HG03460 (cell line): ENCODE data around the gene MAG.

ENCODE experiments used
- ATAC-seq: cut with Tn5 transposase; IDR thresholded peaks from one replicate; pipeline ENCODE4 v1.9.1; 2021; ENCODE audit not compliant: unreplicated experiment

The MAG gene

GRCh38 chr19:35296644-35297514, 4.9 kb downstream of the MAG start:
- ATAC-seq: no peak

- no peak for ATAC-seq
These were observed 5.5 kb downstream of the MAG start for GRCh38 chr19:35297515-35297848.

- no peak for ATAC-seq
These were observed 6.0 kb downstream of the MAG start for GRCh38 chr19:35297922-35298321.

DNA sequence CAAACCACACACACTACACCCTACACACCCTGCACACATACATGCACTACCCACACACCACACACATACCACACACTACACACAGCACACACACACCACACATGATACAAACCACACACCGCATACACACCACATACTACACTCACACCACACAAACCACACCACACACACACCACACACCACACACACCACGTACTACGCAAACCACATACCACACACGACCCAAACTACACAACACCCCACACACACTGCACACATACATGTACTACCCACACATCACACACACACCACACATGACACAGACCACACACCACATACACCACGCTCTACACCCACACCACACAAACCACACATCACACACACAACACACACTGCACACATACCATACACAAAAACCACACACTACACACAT, 6.6 kb downstream of the MAG start:
- no peak for ATAC-seq

GRCh38 chr19:35299523-35300338, 7.8 kb downstream of the MAG start:
- no peak for ATAC-seq

DNA sequence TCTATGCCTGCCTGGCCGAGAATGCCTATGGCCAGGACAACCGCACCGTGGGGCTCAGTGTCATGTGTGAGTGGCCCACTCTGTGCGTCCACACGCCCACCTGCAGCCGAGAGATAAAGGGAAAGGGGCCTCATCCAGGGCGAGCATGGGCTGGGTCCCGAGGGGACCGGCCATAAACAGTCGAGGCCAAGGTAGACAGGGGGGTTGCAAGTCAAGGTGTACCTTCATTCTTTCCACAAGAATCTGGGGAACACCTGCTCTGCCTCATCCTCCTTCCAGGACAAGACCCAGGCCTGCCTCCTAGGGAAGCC, 8.3 kb downstream of the MAG start:
- no peak for ATAC-seq

GRCh38 chr19:35301961-35302360, 10.0 kb downstream of the MAG start:
- ATAC-seq: no peak

- no peak for ATAC-seq
These were observed 10.5 kb downstream of the MAG start for GRCh38 chr19:35302446-35302845.

GRCh38 chr19:35303357-35303915, 11.5 kb downstream of the MAG start:
- no peak for ATAC-seq

- no peak for ATAC-seq
These were observed 12.1 kb downstream of the MAG start for GRCh38 chr19:35304036-35304435.

DNA sequence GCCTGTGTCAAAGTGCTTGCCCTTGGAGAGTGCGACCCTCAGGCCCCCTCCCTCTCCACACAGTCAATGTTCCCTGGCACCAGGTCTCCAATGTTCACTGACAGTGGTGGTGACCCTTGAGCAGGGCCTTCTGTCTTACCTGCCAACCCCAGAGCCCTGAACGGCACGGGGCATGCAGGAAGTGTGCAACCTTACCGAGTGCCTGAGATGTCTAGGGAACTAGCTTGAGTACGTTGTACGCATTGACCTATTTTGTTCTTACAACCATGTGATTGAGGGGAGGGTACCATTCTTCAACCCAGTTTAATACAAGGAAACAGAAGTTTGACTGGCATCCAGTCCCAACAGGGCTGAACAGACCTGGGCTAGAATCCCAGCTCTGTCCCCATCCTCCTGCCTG, 13.2 kb downstream of the MAG start:
- ATAC-seq: no peak

- no peak for ATAC-seq
These were observed 14.7 kb downstream of the MAG start for GRCh38 chr19:35306473-35307246.

- no peak for ATAC-seq
These were observed 16.0 kb downstream of the MAG start for GRCh38 chr19:35307931-35308330.

DNA sequence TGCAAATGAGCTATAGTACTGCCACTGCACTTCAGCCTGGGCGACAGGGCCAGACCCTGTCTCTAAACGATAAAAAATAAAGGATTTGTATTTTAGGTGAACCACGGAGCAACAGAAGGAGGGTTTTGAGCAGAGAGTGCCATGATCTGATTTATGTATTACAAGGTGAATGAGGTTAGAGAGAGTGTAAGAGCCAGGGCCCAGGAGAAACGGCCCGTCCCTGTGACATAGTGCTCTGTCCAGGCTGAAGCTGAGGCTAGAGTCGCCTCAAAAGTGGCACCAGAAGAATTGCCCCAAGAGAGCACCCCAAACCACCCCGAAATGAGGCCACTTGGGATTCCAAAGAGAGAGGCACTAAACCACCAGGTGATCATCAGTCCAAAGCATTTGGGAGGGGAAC, 16.9 kb downstream of the MAG start:
- no peak for ATAC-seq

- ATAC-seq: no peak
These were observed 17.7 kb downstream of the MAG start for GRCh38 chr19:35309481-35310279.

DNA sequence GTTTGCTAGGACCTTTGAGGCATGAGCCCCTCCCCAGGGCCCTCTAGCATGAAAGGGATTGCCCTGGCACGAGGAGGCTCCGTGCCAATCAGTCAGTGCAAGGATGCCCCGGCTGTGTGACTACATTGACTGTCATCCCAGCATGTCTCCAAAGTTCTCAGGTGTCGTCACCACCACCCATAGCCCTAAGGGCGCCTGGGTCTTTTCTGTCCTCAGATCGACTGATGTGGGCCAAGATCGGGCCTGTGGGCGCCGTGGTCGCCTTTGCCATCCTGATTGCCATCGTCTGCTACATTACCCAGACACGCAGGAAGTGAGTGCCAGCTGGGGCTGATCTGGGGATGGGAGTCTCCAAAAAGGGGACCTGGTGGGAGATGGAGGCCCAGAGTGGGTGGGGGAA, 18.4 kb downstream of the MAG start:
- ATAC-seq: no peak

DNA sequence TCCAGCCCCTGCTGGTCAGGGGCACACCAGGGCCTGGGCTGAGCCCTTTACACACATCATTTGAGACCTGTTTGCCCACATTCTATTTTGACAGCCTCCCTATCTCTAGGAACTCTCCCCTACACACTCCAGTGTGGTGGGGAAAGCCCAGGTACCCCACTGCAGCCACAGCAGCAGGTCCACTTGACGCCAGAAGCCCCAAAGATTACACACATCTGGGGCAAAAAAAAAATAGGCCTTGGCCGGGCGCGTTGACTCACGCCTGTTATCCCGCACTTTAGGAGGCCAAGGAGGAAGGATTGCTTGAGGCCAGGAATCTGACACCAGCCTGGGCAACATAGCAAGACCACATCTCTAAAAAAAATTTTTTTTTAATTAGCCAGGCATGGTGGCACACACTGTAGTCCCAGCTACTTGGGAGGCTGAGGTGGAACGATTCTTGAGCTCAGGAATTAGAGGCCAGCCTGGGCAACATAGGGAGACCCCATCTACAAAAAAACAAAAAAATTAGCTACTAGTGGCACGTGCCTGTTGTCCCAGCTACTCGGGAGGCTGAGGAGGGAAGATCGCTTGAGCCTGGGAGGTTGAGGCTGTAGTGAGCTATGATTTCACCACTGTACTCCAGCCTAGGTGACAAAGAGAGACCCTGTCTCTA, 19.0 kb downstream of the MAG start:
- no peak for ATAC-seq

DNA sequence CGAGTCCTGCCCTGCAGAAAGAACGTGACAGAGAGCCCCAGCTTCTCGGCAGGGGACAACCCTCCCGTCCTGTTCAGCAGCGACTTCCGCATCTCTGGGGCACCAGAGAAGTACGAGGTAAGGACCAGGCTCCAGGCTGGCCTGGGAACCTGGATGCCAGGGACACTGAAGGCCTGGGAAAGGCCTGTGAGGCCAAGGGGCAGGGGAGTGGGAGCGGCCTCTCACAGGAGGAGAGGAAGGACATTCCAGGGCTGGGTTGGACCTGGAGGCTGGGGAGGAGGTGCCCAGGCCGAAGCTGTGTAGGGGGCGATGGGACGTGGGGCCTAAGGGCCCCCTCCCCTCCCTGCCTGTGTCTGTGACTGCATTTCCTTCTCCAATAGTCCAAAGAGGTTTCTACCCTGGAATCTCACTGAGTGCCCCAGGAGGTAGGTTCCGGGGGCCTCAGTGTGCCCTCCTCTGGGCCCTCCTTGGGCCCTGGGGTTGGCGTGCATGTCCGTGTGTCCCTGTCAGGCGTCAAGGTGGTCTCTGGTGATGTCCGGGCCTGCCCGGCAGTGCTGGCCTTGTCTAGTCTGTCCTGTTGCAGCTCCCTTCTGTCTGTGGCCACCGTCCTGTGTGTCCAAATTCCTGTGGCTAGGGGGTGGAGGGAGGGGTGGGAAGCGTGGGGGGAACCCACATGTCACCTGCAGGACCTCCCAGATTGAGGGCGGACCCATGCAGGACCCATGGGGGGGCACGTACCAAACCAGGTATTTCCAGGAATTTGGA, 20.1 kb downstream of the MAG start:
- no peak for ATAC-seq

DNA sequence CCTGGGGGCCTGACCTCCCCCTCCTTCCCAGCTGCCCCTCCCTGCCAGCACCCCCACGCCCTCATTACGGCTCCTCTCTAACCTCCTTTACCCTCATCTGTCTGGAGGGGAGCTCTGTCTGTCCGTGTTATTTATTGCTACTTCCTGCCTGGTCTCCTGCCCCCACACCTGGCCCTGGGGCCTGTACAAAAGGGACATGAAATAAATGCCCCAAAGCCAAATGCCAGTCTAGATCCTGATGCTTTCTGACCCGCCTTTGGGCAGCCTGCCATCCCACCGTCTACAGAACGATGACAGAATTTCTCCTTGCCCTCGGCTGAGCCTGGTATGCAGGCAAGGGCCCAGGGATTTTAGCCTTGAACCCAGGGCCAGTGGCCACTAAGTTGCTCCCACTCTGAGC, 21.6 kb downstream of the MAG start:
- ATAC-seq: no peak
